CD14-positive monocyte (primary cell): ENCODE data around the gene EXOC3L4. TPM values are rescaled to one million over a fixed set of nuclear protein-coding genes. Genes with fewer than 3 reads are reported as not detected.

Experiments
- DNase-seq, 3 donors: peaks; one replicate each; pipeline ENCODE4 v3.0.0-alpha.2; 2011 to 2022
- H2AFZ ChIP-seq: 2 replicates; pipeline ENCODE4 v1.6.0; 2012; ENCODE audit warnings: mild to moderate bottlenecking, low read depth, low read length, inconsistent platforms; ENCODE audit not compliant: insufficient read depth, poor library complexity, severe bottlenecking
- H3K27ac ChIP-seq, 2 donors: 1 replicate in 1 of 2; 2 replicates in 1 of 2; pipeline ENCODE4 v1.5.1; 2012 to 2013; ENCODE audit warnings: low read length in 2 of 2, control low read depth in 1 of 2, inconsistent platforms in 1 of 2, low read depth in 1 of 2, mild to moderate bottlenecking in 1 of 2
- H3K27me3 ChIP-seq, 2 donors: one replicate each; pipeline versions ENCODE4 v1.6.0 to v1.6.1; 2011 to 2013; ENCODE audit warnings: low read length in 2 of 2; ENCODE audit not compliant: control insufficient read depth in 2 of 2, insufficient read depth in 2 of 2
- H3K36me3 ChIP-seq, 2 donors: replicated peaks in 1 of 2; 1 replicate in 1 of 2; 2 replicates in 1 of 2; pipeline versions ENCODE4 v1.5.1 to v1.6.1; 2012 to 2013; ENCODE audit warnings: low read length in 2 of 2, control low read depth in 1 of 2, inconsistent platforms in 1 of 2, mild to moderate bottlenecking in 1 of 2; ENCODE audit not compliant: insufficient read depth in 2 of 2, control insufficient read depth in 1 of 2
- H3K4me1 ChIP-seq, 2 donors: 1 replicate in 1 of 2; 2 replicates in 1 of 2; pipeline versions ENCODE4 v1.5.1 to v1.6.1; 2012 to 2013; ENCODE audit warnings: low read length in 2 of 2, control low read depth in 1 of 2, inconsistent platforms in 1 of 2, mild to moderate bottlenecking in 1 of 2, moderate library complexity in 1 of 2; ENCODE audit not compliant: insufficient read depth in 2 of 2, control insufficient read depth in 1 of 2
- H3K4me2 ChIP-seq: replicated peaks from 2 replicates; pipeline ENCODE3; 2012; ENCODE audit warnings: low read length, moderate library complexity, mild to moderate bottlenecking; ENCODE audit not compliant: poor library complexity, severe bottlenecking; ENCODE audit errors: extremely low read depth
- H3K4me3 ChIP-seq, 3 experiments: fragments of 200-600 bp in 1 of 3; sonication (generic) in 1 of 3; replicated peaks in 1 of 3; 1 replicate in 2 of 3; 2 replicates in 1 of 3; pipeline ENCODE4 v1.5.1; 2011 to 2013; ENCODE audit warnings: low read length in 3 of 3, mild to moderate bottlenecking in 3 of 3, control low read depth in 2 of 3, low read depth in 2 of 3, inconsistent platforms in 1 of 3, moderate library complexity in 1 of 3
- H3K79me2 ChIP-seq: 2 replicates; pipeline ENCODE4 v1.6.0; 2012; ENCODE audit warnings: mild to moderate bottlenecking, control low read depth, inconsistent platforms, low read length, moderate library complexity; ENCODE audit not compliant: insufficient read depth
- H3K9ac ChIP-seq: 2 replicates; pipeline ENCODE4 v1.6.0; 2017; ENCODE audit warnings: low read length, mild to moderate bottlenecking; ENCODE audit not compliant: insufficient read depth, poor library complexity, severe bottlenecking
- H3K9me3 ChIP-seq, 2 donors: replicated peaks in 1 of 2; 1 replicate in 1 of 2; 2 replicates in 1 of 2; pipeline versions ENCODE4 v1.5.1 to v1.6.1; 2012 to 2013; ENCODE audit warnings: low read length in 2 of 2, control low read depth in 1 of 2; ENCODE audit not compliant: control insufficient read depth in 1 of 2, insufficient read depth in 1 of 2
- H4K20me1 ChIP-seq: 2 replicates; pipeline ENCODE4 v1.6.0; 2012; ENCODE audit warnings: mild to moderate bottlenecking, low read length, control low read depth, moderate library complexity; ENCODE audit not compliant: insufficient read depth
- H3K27ac Mint-ChIP-seq, 7 donors: one replicate each; pipeline ENCODE4 v1.8.0; 2020; ENCODE audit warnings: mild to moderate bottlenecking in 7 of 7, mixed read lengths in 7 of 7, moderate library complexity in 6 of 7, inconsistent platforms in 2 of 7
- H3K27me3 Mint-ChIP-seq, 3 donors: one replicate each; pipeline ENCODE4 v1.8.0; 2021 to 2022; ENCODE audit warnings: low read depth in 3 of 3, mild to moderate bottlenecking in 3 of 3, mixed read lengths in 3 of 3, moderate library complexity in 3 of 3, inconsistent platforms in 1 of 3
- H3K36me3 Mint-ChIP-seq, 2 donors: one replicate each; pipeline ENCODE4 v1.8.0; 2020; ENCODE audit warnings: mixed read lengths in 2 of 2, inconsistent platforms in 1 of 2, mild to moderate bottlenecking in 1 of 2
- H3K4me1 Mint-ChIP-seq: one replicate; pipeline ENCODE4 v1.8.0; 2020; ENCODE audit warnings: mild to moderate bottlenecking, mixed read lengths
- H3K4me3 Mint-ChIP-seq, 2 donors: one replicate each; pipeline ENCODE4 v1.8.0; 2020; ENCODE audit warnings: mild to moderate bottlenecking in 2 of 2, mixed read lengths in 2 of 2, moderate library complexity in 1 of 2
- H3K9me3 Mint-ChIP-seq, 7 donors: one replicate each; pipeline ENCODE4 v1.8.0; 2020 to 2022; ENCODE audit warnings: mixed read lengths in 7 of 7, mild to moderate bottlenecking in 6 of 7, moderate library complexity in 6 of 7, inconsistent platforms in 2 of 7
- WGBS: methylation state at CpG from one replicate; pipeline ENCODE4 v1.1.5; 2013; ENCODE audit warnings: missing lambda C conversion rate; ENCODE audit not compliant: insufficient coverage; 5-methylcytosine and 5-hydroxymethylcytosine counted together
- intact Hi-C, 2 donors: fragments of 100-400 bp; cut with micrococcal nuclease; formaldehyde crosslinking; loops; one replicate each; pipeline versions ENCODE4 v1.15.0 to v1.15.1; 2023
- polyA plus RNA-seq, 3 donors: library from polyadenylated mRNA; depleted of rRNA in 1 of 3; unstranded in 2 of 3; stranded (reverse) in 1 of 3; fragments of 300-500 nt in 2 of 3; fragments of >200 nt in 1 of 3; fragmentation: Illumina TruSeq in 2 of 3; gene quantifications; 1 replicate in 2 of 3; 2 replicates in 1 of 3; pipeline ENCODE4 v1.2.3, GENCODE V29; 2012 to 2021
- TF ChIP-seq, protein P1 (sequence below): fragments of 200-600 bp; IDR thresholded peaks from one replicate; pipeline ENCODE4 v1.8.0; 2022; ENCODE audit warnings: antibody characterized with exemption, mild to moderate bottlenecking

EXOC3L4 gene
- polyA plus RNA-seq, 3 donors = 0.17 TPM; not detected in 2

DNA sequence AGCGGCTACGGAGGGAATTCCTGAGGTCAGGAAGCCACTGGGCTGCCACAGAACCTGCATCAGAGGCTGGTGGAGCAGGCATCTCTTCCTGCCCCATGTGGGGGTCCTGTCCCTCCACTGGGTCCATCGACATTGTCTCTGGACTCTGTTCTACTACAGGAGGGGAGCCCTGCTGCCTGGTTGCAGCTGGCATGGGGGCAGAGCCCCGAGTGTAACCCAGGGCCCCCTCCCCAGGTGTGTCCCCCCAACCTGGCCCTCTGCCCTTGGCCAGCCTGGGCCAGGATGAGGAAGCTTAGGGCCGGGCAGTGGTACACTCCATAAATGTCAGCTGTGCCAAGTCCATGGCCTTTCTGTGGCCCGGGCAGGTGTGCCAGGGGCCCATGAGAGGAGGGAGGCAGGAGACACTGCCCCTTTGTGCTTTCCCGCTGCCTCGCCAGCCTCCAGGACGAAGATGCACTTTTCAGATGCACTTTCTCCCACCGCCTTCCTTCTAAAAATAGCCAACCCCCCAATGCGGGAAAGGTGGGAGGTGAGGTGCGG is 4.0 kb upstream of the EXOC3L4 start:
- intact Hi-C loops = no loop called here
- H3K27ac Mint-ChIP-seq = peak overlapping the region in 1 of 7 donors; percentile 45

DNA sequence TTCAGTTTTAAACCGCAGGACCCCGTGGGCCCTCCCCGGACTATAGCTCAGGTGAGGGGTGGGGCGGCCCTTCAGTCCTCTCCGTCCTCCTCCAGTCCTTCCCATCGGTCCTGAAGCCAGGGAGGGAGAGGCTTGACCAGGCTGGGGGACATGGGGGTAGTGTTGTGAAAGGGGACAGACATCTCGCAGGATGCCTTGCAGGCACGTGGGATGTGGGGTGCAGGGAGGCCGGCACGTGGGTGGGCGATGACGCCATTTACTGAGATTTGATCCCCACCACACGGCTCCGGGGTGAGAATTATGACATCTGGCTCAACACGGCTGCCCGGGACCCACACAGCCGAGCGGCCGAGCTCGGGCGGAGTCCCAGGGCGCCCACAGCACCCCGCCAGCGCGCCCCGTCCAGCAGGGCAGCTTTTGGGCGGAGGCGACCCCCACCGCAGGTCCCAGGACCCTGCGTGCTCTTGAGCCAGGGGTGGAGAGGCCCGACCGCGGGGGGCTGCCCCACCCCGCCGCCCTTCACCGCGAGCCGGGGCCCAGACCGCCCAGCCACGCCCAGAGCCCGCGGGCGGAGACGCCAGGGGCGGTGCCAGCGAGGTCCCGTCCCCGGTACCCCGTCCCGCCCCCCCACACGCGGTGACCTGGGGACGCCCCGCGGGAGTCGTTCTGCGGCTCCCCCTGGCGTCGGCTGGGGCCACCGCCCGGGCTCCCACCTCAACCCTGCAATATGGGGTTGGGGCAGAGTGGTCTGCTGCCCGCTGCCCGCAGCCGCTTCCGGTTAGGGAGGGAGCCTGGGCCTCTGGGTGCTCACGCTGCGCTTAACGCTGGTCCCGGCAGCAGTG is 3.3 kb upstream of the EXOC3L4 start:
- Mint-ChIP-seq H3K36me3 (no peaks in the 10 kb centered on the region), H3K4me1 (peaks cover 20% of the 10 kb centered on the region), H3K4me3 (peak overlapping the region; percentile 68 to 79), H3K9me3 (peaks cover 0 to 2% (median 0%) of the 10 kb centered on the region in 7 donors), H3K27ac (peak overlapping the region in 2 of 7 donors; percentile 35 to 45), H3K27me3 (peaks cover 8 to 32% (median 11%) of the 10 kb centered on the region in 3 donors)
- peak overlapping the region; percentile 84 for H2AFZ ChIP-seq
- H3K9me3 ChIP-seq = no peaks in the 10 kb centered on the region
- no peaks in the 10 kb centered on the region for H3K79me2 ChIP-seq
- TF ChIP-seq, protein P1, sequence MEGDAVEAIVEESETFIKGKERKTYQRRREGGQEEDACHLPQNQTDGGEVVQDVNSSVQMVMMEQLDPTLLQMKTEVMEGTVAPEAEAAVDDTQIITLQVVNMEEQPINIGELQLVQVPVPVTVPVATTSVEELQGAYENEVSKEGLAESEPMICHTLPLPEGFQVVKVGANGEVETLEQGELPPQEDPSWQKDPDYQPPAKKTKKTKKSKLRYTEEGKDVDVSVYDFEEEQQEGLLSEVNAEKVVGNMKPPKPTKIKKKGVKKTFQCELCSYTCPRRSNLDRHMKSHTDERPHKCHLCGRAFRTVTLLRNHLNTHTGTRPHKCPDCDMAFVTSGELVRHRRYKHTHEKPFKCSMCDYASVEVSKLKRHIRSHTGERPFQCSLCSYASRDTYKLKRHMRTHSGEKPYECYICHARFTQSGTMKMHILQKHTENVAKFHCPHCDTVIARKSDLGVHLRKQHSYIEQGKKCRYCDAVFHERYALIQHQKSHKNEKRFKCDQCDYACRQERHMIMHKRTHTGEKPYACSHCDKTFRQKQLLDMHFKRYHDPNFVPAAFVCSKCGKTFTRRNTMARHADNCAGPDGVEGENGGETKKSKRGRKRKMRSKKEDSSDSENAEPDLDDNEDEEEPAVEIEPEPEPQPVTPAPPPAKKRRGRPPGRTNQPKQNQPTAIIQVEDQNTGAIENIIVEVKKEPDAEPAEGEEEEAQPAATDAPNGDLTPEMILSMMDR = peak; percentile 75
- H3K4me1 ChIP-seq = peaks cover 19 to 25% of the 10 kb centered on the region in 2 donors
- peak overlapping the region; percentile 78 for H3K4me2 ChIP-seq
- no peak overlapping the region for H3K27ac ChIP-seq
- peaks cover 0 to 10% of the 10 kb centered on the region in 2 donors for H3K27me3 ChIP-seq
- intact Hi-C loops = no loop called here
- no peaks in the 10 kb centered on the region for H4K20me1 ChIP-seq
- no peaks in the 10 kb centered on the region for H3K36me3 ChIP-seq
- peak overlapping the region; percentile 51 for H3K9ac ChIP-seq
- 4% methylated on average over 49 of the region's 69 CpGs for WGBS
- peak overlapping the region; percentile 14 to 74 (median 56) for H3K4me3 ChIP-seq
- DNase-seq = peak; percentile 56 to 68 (median 58)

More for the DNA sequence above, 4.0 kb upstream of the EXOC3L4 start:
- H2AFZ ChIP-seq = no peak overlapping the region
- peaks cover 6 to 34% (median 13%) of the 10 kb centered on the region in 3 donors for H3K27me3 Mint-ChIP-seq
- H3K4me3 ChIP-seq = no peak overlapping the region
- no peaks in the 10 kb centered on the region for H4K20me1 ChIP-seq
- no peak overlapping the region for H3K27ac ChIP-seq
- peaks cover 19 to 25% of the 10 kb centered on the region in 2 donors for H3K4me1 ChIP-seq
- DNase-seq = no peak
- H3K27me3 ChIP-seq = peaks cover 0 to 13% of the 10 kb centered on the region in 2 donors
- 91% methylated on average over 3 of the region's 12 CpGs for WGBS
- H3K4me1 Mint-ChIP-seq = peaks cover 20% of the 10 kb centered on the region
- H3K9me3 Mint-ChIP-seq = no peaks in the 10 kb centered on the region
- peak overlapping the region; percentile 78 for H3K4me2 ChIP-seq
- no peaks in the 10 kb centered on the region for H3K9me3 ChIP-seq
- H3K4me3 Mint-ChIP-seq = peak overlapping the region; percentile 64 to 79
- TF ChIP-seq, protein P1 = no peak
- no peaks in the 10 kb centered on the region for H3K79me2 ChIP-seq
- no peaks in the 10 kb centered on the region for H3K36me3 ChIP-seq
- no peaks in the 10 kb centered on the region for H3K36me3 Mint-ChIP-seq
- no peak overlapping the region for H3K9ac ChIP-seq
